HFFc6 (cell line): ENCODE results near the gene ATXN10. TPM values are rescaled to one million over a fixed set of nuclear protein-coding genes. Genes with fewer than 3 reads are reported as not detected.

Experiments used
- DNase-seq: peaks from one replicate; pipeline ENCODE4 v3.0.0-alpha.2; 2018
- H3K27ac Mint-ChIP-seq: 2 replicates; pipeline ENCODE4 v1.8.0; 2020; ENCODE audit warnings: mild to moderate bottlenecking, mixed read lengths
- H3K27me3 Mint-ChIP-seq: 2 replicates; pipeline ENCODE4 v1.8.0; 2021; ENCODE audit warnings: mild to moderate bottlenecking, moderate library complexity, mixed read lengths; ENCODE audit not compliant: insufficient read depth
- H3K36me3 Mint-ChIP-seq: 2 replicates; pipeline ENCODE4 v1.8.0; 2021; ENCODE audit warnings: low read depth, mixed read lengths
- H3K4me1 Mint-ChIP-seq: 2 replicates; pipeline ENCODE4 v1.8.0; 2020; ENCODE audit warnings: low read depth, mixed read lengths
- H3K4me3 Mint-ChIP-seq: 2 replicates; pipeline ENCODE4 v1.8.0; 2020; ENCODE audit warnings: mild to moderate bottlenecking, moderate library complexity, mixed read lengths
- H3K9me3 Mint-ChIP-seq: 2 replicates; pipeline ENCODE4 v1.8.0; 2020; ENCODE audit warnings: mild to moderate bottlenecking, mixed read lengths
- CTCF ChIP-seq: fragments of 200-600 bp; sonication (generic); IDR thresholded peaks from 2 replicates; pipeline ENCODE4 v1.5.0; 2021; ENCODE audit warnings: antibody characterized with exemption, mild to moderate bottlenecking
- total RNA-seq, 6 experiments: library from RNA; stranded (reverse); fragmentation: NEBNext Ultra II Directional; extraction: Animal tissue kit (Norgen Biotek cat#: 25700); gene quantifications; 2 replicates in 1 of 6; 3 replicates in 5 of 6; pipeline ENCODE4 v1.2.3, GENCODE V29; 2021

ATXN10 gene
- total RNA-seq, 6 experiments from 2014 or later: 287 to 426 (median 370) TPM

- peaks cover 55% of the 10 kb centered on the region for H3K4me1 Mint-ChIP-seq
These were observed 86.3 kb downstream of the ATXN10 start for GRCh38 chr22:45757936-45758335.

GRCh38 chr22:45758603-45759002 lies 87.0 kb downstream of the ATXN10 start:
- Mint-ChIP-seq H3K27ac (peak overlapping the region; percentile 70), H3K9me3 (no peaks in the 10 kb centered on the region), H3K4me3 (peak overlapping the region; percentile 31; the same call in 1 of the 2 replicates), H3K27me3 (peaks cover 10% of the 10 kb centered on the region), H3K4me1 (peaks cover 56% of the 10 kb centered on the region), H3K36me3 (peaks cover 22% of the 10 kb centered on the region)
- no peak for TF ChIP-seq CTCF
- DNase-seq: peak; percentile 77

More at GRCh38 chr22:45757936-45758335, 86.3 kb downstream of the ATXN10 start:
- Mint-ChIP-seq H3K36me3 (peaks cover 26% of the 10 kb centered on the region), H3K9me3 (no peaks in the 10 kb centered on the region), H3K4me3 (no peak overlapping the region), H3K27me3 (peaks cover 6% of the 10 kb centered on the region), H3K27ac (no peak overlapping the region)
- no peak for TF ChIP-seq CTCF
- no peak for DNase-seq

GRCh38 chr22:45760682-45761081 lies 89.0 kb downstream of the ATXN10 start:
- peaks cover 53% of the 10 kb centered on the region for H3K4me1 Mint-ChIP-seq
- no peak overlapping the region for H3K4me3 Mint-ChIP-seq
- no peak overlapping the region for H3K27ac Mint-ChIP-seq
- no peak for TF ChIP-seq CTCF
- no peak for DNase-seq
- H3K27me3 Mint-ChIP-seq: peaks cover 11% of the 10 kb centered on the region
- peaks cover 17% of the 10 kb centered on the region for H3K36me3 Mint-ChIP-seq
- H3K9me3 Mint-ChIP-seq: no peaks in the 10 kb centered on the region

GRCh38 chr22:45762545-45763235 lies 91.1 kb downstream of the ATXN10 start:
- H3K9me3 Mint-ChIP-seq: no peaks in the 10 kb centered on the region
- no peak overlapping the region for H3K4me3 Mint-ChIP-seq
- peaks cover 42% of the 10 kb centered on the region for H3K4me1 Mint-ChIP-seq
- peaks cover 10% of the 10 kb centered on the region for H3K27me3 Mint-ChIP-seq
- TF ChIP-seq CTCF: no peak
- H3K36me3 Mint-ChIP-seq: peaks cover 14% of the 10 kb centered on the region
- H3K27ac Mint-ChIP-seq: peak overlapping the region; percentile 57
- DNase-seq: no peak

- H3K9me3 Mint-ChIP-seq: no peaks in the 10 kb centered on the region
- peaks cover 44% of the 10 kb centered on the region for H3K4me1 Mint-ChIP-seq
- no peak overlapping the region for H3K4me3 Mint-ChIP-seq
- peaks cover 10% of the 10 kb centered on the region for H3K27me3 Mint-ChIP-seq
- no peak for TF ChIP-seq CTCF
- H3K27ac Mint-ChIP-seq: no peak overlapping the region
- DNase-seq: no peak
- peaks cover 16% of the 10 kb centered on the region for H3K36me3 Mint-ChIP-seq
These were observed 91.6 kb downstream of the ATXN10 start for GRCh38 chr22:45763236-45763624.
